Esophagus mucosa (tissue), 1 donor: ENCODE data around the gene COBL. TPM values are rescaled to one million over a fixed set of nuclear protein-coding genes. Genes with fewer than 3 reads are reported as not detected.

Experiments used
- ATAC-seq: fragments of 200-7000 bp; cut with Tn5 transposase; one replicate; pipeline ENCODE4 v1.9.1; 2020
- total RNA-seq: library from RNA; stranded (reverse); gene quantifications from one replicate; pipeline ENCODE4 v1.2.4, GENCODE V29; 2023
- donor health status: DM: yes; HTN: yes; CAD: no.

COBL gene
- total RNA-seq, 1 donor from 2014 or later, result 10.4 TPM

GRCh38 chr7:51325908-51326307 lies 9.3 kb upstream of the COBL start:
- ATAC-seq, result no peak

- no peak for ATAC-seq
Measured at GRCh38 chr7:51325261-51325676, 8.7 kb upstream of the COBL start.

GRCh38 chr7:51324206-51324898 lies 7.7 kb upstream of the COBL start:
- peak; percentile 73 for ATAC-seq

GRCh38 chr7:51321961-51322515 lies 5.4 kb upstream of the COBL start:
- no peak for ATAC-seq

DNA sequence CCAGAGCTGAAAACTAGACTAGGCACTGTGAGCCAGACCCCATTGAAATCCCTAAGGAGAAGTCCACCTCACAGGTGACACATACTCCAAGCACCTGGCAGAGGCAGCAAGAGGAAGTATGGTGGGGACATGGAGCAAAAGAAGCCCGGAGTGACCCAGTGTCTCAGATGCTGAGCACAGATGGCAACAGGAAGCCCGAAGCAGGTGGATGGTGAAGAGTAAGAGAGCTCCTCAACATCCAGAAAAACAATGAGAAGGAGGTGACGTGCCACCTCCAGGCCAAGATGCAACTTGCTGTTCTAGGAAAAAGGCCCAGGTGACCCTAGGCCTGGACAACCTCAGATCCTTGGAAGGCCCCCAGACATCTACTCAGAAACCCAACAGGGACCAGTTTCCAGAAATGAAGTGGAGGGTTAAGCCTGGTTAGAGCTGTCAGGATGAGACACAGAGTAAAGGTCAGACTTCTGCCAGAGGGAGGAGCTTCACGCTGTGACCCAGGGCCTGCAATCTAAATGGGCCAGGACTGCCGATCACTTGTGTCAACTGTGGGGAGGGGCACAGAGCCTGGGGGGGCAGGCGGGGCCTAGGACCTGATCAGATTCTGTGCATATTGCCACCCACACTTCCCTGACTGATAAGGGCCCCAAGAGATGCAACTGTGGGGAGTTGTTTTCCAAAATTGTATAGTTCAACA lies 2.4 kb upstream of the COBL start:
- ATAC-seq, result no peak

GRCh38 chr7:51318001-51318400 lies 1.4 kb upstream of the COBL start:
- no peak for ATAC-seq

GRCh38 chr7:51317582-51317910 lies 937 bp upstream of the COBL start:
- no peak for ATAC-seq

DNA sequence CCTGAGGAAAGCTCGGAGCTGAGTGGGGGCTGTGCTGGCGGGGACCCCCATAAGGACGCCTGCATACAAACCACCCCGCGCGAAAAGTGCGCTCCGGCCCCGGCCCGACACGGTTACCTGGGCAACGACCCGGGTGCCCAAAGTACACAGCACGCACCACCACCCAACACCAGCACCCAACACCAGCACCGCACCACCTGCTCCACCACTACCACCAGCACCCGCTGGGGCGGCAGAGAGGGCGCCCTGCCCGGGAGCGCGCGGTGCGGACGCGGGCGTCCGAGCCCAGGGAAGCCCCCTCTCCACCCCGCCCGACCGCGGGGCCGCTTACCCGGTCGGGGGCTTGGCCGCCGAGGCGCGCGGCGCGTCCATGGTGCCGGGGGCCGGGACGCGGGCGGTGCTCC lies 345 bp downstream of the COBL start:
- peak; percentile 86 for ATAC-seq

DNA sequence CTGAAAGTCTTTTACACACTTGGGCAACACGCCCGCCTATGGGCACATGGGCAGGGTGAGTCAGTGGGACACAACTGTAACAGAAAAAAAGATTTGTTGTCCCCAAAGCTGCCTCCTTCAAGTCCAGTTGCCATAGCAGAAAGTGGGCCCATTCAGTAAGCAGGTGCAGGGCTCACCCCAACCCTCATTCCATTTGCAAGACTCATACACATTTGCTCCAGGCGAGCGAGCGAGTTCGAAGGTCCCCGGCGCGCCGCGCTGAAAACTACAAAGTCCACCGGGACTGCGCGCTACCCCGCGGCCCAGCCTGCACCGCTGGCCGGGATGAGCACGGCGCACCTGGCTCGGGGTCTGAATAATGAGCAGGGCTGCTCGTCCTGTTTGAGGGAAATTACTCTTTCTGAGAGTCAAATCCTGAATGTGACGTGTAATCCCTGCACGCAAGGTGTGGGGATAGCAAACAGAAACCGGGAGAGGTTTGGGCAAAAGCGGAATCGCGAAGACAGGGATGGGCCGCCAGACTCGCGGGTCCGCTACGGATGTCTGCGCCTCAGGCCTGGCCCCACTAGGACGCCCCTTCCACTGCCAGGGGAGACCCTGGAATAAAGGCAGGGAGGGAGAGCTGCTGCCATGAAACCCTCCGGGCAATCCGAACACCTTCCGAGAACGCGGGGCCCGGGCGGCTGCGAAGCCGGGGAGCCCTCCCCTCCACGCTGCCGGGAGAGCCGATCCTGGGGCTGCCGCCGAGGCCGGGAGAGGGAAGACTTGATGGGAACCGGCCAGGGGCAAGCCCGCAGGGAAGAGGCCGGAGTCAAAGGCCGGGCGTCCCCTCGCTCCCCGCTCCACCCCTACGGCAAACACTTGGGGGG lies 982 bp downstream of the COBL start:
- ATAC-seq, result peak; percentile 56

GRCh38 chr7:51314726-51315125 lies 1.9 kb downstream of the COBL start:
- ATAC-seq, result no peak

GRCh38 chr7:51313738-51314425 lies 2.7 kb downstream of the COBL start:
- no peak for ATAC-seq

DNA sequence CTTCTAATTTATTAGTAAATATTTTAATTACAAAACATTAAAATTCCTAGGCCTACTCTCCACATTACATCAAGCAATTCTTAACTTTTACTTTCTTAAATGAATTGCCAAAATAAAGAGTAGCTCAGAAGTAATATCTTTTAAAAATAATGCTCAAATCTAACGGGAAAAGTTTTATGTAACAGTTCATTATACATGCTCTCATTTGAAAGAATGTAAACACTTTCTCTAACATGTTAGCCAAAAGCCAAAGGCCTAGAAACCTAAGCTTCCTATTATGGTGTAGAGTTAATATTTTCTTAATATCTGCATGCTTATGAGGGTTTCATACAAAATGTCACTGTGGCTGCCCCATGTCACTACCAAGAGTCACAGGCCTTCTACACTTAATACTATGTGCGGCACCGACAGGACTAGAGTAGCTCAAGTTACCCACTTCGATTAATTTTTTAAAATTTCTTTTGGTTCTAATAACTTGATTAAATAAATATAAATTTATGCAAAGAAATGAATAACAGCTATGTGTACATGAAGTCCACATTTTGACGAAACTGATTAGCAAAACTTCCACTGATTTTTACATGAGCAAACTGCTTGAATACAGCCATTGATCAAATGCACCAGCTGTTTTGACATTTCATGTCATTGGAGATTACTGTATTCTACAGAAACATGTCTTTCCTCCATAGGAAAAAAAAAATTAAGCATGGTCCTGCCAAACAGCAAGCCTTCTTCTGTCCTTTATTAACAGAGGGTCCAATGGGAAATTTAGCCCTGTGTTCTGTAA lies 3.5 kb downstream of the COBL start:
- ATAC-seq, result no peak

DNA sequence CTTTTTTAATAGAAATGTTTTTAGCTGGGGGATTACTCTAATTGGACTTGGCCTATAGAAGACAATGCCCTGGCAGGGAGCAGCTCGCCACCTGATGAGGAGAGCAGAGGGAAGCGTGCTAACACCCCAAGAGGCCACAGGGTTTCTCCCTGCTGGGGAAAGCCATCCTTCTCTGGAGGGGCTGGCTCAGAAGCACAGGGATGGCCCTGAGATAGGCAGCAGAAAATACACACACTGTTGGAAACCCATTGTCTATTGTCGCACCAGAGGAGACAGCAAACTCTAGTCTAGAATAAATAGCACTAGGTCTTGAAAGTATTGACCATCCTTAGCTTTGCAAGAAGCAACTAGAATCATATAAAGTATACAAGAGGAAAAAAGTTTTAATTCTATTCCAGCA lies 5.4 kb downstream of the COBL start:
- ATAC-seq, result no peak

GRCh38 chr7:51310131-51310583 lies 6.5 kb downstream of the COBL start:
- ATAC-seq, result no peak

DNA sequence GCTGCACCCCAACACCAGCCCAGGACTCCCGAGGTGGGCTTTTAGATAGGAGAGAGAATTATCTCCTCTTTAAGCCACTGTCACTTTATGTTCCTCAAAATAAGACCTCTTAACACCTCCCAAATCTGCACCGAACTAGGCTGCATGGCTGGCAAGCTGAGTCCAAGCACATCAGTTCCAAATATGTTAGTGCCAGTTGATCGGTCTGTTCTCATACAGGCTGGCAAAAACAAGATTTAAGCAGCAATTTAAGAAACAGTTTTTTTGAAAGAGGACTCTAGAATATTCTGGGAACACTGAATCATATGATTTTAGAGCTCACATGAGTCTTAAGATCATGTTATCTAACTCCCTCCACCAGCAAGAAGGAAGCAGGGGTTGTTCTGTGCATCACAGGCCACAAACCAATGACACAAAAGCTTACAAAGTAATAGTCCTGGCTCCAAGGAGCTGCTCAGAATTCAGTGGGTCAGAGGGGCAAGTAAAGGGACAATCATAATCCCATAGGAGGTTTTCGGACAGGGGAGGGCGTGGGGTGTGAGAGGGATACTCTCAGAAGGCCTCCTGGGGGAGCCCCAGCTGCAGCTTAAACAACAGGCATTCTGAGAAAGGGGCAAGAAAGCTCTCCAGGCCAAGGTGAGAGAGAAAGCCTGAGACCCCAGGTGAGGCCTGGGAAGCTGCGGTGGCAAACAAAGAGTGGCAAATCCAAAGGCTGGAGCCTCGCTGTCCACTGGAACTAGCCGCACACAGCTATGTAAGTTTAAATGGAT lies 7.1 kb downstream of the COBL start:
- ATAC-seq, result no peak

GRCh38 chr7:51308696-51309095 lies 7.9 kb downstream of the COBL start:
- ATAC-seq, result no peak

DNA sequence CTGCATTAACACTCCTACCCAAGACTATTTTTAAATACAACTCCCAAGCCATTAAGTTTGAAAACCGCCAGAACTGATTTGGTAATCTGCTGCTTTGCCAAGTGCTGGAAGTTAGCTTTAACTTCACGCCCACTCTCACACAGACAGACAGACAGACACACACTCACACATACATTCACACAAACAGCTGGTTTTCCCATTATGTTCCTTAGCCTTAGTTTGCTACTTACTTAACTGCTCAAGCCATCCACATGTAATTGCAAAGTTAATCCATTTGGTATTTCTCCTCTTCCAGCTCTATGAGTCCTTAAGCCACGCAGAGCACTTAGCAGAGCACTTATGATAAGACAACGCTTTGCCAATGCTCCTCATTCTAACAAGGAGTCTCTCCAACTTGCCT lies 8.3 kb downstream of the COBL start:
- no peak for ATAC-seq

DNA sequence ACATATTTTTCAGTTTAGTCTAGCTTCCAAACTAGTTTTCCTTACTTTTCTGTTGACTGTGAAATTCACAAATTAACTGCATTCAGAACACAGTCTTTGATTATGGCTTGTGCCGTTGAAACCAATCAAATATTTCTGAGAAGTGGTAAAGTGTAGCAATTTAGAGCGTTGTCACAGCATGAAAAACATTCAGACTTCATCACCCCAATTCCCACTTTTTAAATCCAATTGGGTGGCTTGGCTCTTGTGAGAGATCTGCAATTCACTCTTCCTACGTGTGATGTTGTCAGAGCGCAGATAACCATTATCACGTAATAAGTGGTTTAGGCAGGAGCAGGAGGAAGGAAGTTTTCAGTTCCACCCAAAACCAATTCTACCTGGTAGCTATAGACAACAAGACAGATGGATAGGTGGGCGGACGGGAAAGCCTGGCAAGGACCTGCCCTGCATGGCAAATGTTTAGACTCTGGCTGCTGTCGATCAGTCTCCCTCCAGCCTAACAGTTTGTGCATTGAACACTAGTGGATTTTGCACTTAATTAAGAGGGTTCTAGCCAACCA lies 8.9 kb downstream of the COBL start:
- no peak for ATAC-seq

- no peak for ATAC-seq
Measured at GRCh38 chr7:51306761-51307160, 9.8 kb downstream of the COBL start.

- ATAC-seq, result no peak
Measured at GRCh38 chr7:51304729-51305128, 11.9 kb downstream of the COBL start.

DNA sequence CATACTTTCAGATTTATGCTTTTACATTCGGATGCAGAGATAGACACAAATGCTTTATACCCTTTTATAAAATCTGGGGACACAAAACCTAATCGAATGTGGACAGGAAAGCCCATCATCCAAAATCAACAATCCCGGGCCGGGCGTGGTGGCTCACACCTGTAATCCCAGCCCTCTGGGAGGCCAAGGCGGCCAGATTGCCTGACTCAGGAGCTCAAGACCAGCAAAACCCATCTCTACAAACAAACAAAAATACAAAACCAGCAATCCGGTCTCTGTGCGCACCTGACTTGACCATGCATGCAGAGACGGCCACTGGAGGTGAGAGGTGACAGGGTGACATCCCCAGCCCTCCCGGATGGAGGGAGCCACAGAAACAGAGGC lies 13.5 kb downstream of the COBL start:
- no peak for ATAC-seq
